Breast epithelium (tissue), 3 donors: ENCODE results near the gene MAML3.

Experiments
- POLR2A ChIP-seq: fragments of 450-650 bp; IDR thresholded peaks from one replicate; pipeline ENCODE4 v1.6.1; 2016; ENCODE audit warnings: antibody characterized with exemption, mild to moderate bottlenecking, moderate library complexity
- TF ChIP-seq, protein P1 (sequence below), 3 donors: fragments of 450-650 bp; IDR thresholded peaks; one replicate each; pipeline ENCODE4 v1.5.1; 2016 to 2017; ENCODE audit warnings: antibody characterized with exemption in 3 of 3, mild to moderate bottlenecking in 3 of 3, moderate library complexity in 3 of 3

GRCh38 chr4:140085062-140085622 lies 68.8 kb downstream of the MAML3 start:
- TF ChIP-seq, protein P1, sequence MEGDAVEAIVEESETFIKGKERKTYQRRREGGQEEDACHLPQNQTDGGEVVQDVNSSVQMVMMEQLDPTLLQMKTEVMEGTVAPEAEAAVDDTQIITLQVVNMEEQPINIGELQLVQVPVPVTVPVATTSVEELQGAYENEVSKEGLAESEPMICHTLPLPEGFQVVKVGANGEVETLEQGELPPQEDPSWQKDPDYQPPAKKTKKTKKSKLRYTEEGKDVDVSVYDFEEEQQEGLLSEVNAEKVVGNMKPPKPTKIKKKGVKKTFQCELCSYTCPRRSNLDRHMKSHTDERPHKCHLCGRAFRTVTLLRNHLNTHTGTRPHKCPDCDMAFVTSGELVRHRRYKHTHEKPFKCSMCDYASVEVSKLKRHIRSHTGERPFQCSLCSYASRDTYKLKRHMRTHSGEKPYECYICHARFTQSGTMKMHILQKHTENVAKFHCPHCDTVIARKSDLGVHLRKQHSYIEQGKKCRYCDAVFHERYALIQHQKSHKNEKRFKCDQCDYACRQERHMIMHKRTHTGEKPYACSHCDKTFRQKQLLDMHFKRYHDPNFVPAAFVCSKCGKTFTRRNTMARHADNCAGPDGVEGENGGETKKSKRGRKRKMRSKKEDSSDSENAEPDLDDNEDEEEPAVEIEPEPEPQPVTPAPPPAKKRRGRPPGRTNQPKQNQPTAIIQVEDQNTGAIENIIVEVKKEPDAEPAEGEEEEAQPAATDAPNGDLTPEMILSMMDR (IDR thresholded peaks at IDR 0.05), result no peak
- no peak for TF ChIP-seq POLR2A
